RWPE2 (cell line): ENCODE data around the gene TMA7.

Experiments used
- ATAC-seq: fragments of 200-7000 bp; cut with Tn5 transposase; 3 replicates; pipeline ENCODE4 v1.9.1; 2021; ENCODE audit warnings: low read depth
- DNase-seq: peaks from one replicate; pipeline ENCODE4 v3.0.0-alpha.2; 2020; ENCODE audit warnings: low spot score
- H3K27ac ChIP-seq: fragments of 450-650 bp; 2 replicates; pipeline ENCODE4 v1.5.1; 2017; ENCODE audit warnings: mild to moderate bottlenecking; ENCODE audit not compliant: poor library complexity, severe bottlenecking
- H3K27me3 ChIP-seq: fragments of 250-450 bp; sonication (Bioruptor Pico); 2 replicates; pipeline ENCODE4 v1.5.1; 2021; ENCODE audit warnings: mild to moderate bottlenecking, moderate library complexity; ENCODE audit not compliant: insufficient read depth, poor library complexity, severe bottlenecking
- H3K36me3 ChIP-seq: fragments of 250-450 bp; sonication (Bioruptor Pico); 2 replicates; pipeline ENCODE4 v1.5.1; 2020; ENCODE audit warnings: low read depth, mild to moderate bottlenecking, moderate library complexity
- H3K4me1 ChIP-seq: fragments of 250-450 bp; sonication (Bioruptor Pico); 2 replicates; pipeline ENCODE4 v1.5.1; 2021; ENCODE audit warnings: mild to moderate bottlenecking, moderate library complexity; ENCODE audit not compliant: insufficient read depth, poor library complexity, severe bottlenecking
- H3K4me3 ChIP-seq: fragments of 250-450 bp; sonication (Bioruptor Pico); 2 replicates; pipeline ENCODE4 v1.5.1; 2021; ENCODE audit warnings: mild to moderate bottlenecking, moderate library complexity; ENCODE audit not compliant: severe bottlenecking
- H3K9me3 ChIP-seq: fragments of 250-450 bp; sonication (Bioruptor Pico); 2 replicates; pipeline ENCODE4 v1.5.1; 2021; ENCODE audit warnings: mild to moderate bottlenecking, moderate library complexity; ENCODE audit not compliant: severe bottlenecking
- TF ChIP-seq, protein P1 (sequence below): fragments of 450-650 bp; IDR thresholded peaks from one replicate; pipeline ENCODE4 v1.5.1; 2017; ENCODE audit warnings: mild to moderate bottlenecking, moderate library complexity; ENCODE audit not compliant: poor library complexity, severe bottlenecking

The TMA7 gene

DNA sequence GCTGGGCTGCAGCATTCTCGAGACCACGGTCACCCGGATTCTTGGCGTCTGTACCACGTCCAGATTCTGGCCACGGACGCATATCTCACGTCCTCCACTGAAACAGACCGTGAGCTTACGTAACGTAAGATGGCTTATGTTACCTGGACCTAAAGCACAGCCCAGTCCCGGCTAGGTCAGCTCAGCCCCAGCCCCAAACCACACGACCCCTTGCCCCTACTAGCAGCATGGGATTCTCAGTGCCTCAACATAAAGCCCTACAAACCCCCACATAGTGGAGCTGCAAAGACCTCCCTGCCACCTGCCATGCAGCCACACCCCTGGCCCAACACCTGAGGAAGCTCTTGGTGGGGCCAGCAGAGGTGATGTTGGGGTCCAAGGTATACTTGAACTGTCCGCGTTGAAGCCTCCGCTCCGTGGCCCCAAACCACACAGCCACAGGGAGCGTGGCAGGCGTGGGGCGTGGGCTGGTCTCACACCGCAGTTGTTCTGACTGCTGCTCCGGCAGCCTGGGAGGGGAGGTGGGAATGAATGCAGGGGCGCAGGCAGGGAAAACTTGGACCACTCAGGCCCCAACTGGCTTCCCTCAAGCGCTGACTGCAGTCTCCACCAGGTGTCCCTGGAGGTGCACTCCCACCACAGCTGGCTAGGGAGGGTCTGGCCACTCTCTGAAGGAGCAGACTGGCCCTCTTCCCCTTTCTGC lies 24.7 kb upstream of the TMA7 start:
- no peak overlapping the region for H3K27ac ChIP-seq
- H3K36me3 ChIP-seq = peaks cover 93% of the 10 kb centered on the region
- TF ChIP-seq, protein P1, sequence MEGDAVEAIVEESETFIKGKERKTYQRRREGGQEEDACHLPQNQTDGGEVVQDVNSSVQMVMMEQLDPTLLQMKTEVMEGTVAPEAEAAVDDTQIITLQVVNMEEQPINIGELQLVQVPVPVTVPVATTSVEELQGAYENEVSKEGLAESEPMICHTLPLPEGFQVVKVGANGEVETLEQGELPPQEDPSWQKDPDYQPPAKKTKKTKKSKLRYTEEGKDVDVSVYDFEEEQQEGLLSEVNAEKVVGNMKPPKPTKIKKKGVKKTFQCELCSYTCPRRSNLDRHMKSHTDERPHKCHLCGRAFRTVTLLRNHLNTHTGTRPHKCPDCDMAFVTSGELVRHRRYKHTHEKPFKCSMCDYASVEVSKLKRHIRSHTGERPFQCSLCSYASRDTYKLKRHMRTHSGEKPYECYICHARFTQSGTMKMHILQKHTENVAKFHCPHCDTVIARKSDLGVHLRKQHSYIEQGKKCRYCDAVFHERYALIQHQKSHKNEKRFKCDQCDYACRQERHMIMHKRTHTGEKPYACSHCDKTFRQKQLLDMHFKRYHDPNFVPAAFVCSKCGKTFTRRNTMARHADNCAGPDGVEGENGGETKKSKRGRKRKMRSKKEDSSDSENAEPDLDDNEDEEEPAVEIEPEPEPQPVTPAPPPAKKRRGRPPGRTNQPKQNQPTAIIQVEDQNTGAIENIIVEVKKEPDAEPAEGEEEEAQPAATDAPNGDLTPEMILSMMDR = no peak

GRCh38 chr3:48416091-48416505 lies 24.0 kb upstream of the TMA7 start:
- TF ChIP-seq, protein P1 = no peak
- no peaks in the 10 kb centered on the region for H3K4me1 ChIP-seq
- H3K27me3 ChIP-seq = no peaks in the 10 kb centered on the region
- H3K36me3 ChIP-seq = peaks cover 93% of the 10 kb centered on the region
- H3K9me3 ChIP-seq = no peaks in the 10 kb centered on the region
- H3K27ac ChIP-seq = no peak overlapping the region
- ATAC-seq (no peak), DNase-seq (no peak)
- no peak overlapping the region for H3K4me3 ChIP-seq

More for the DNA sequence above, 24.7 kb upstream of the TMA7 start:
- ATAC-seq = no peak
- DNase-seq = no peak
- Histone ChIP-seq H3K4me3 (no peak overlapping the region), H3K9me3 (no peaks in the 10 kb centered on the region), H3K27me3 (no peaks in the 10 kb centered on the region), H3K4me1 (no peaks in the 10 kb centered on the region)

DNA sequence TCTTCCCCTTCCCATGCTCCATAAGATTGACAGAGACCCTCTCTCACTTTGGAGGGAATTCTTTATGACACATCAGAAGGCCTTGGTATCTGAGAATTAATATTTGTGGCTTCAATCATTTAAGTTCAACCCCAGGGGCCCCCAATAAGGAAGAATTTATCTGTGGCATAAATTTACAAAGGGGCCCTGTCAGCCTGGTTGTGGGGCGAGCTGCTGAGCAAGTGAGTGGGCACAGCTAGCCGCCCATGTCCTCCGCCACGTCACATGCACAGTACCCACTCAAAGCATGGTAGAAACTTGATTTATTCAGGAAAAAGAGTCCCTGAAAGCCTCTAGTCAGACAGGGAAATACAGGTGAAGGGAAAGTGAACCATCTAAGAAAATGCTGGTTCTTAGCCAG lies 23.5 kb upstream of the TMA7 start:
- Histone ChIP-seq H3K4me1 (no peaks in the 10 kb centered on the region), H3K27ac (no peak overlapping the region), H3K9me3 (no peaks in the 10 kb centered on the region), H3K27me3 (no peaks in the 10 kb centered on the region), H3K4me3 (no peak overlapping the region), H3K36me3 (peaks cover 93% of the 10 kb centered on the region)
- DNase-seq (no peak), ATAC-seq (no peak)
- TF ChIP-seq, protein P1 = no peak

DNA sequence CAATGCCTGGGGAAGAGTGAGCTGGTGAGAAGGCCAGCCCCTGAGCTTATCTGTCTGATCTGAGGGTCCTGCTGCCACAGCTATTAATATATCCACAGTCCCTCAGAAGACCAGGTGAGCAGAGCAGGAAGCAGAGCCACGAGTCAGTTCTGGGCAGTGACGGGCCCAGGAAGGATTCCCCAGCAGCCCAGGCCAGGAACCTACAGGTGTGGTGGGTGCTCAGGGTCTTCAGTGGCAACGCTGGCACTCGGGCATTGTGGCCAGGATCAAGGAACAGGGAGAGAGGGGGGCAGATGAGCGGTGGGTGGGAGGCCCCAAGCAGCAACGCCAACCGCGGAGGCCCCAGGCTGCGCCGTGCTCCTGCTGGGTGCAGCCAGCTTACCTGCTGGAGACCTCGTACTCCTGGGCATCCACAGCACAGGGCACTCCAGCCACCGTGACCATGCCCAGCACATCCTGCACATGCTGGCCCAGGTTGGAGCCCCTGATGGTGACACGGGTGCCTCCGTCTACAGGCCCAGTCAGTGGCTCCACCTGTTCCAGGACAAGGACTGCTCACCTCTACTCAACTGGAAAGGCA lies 22.4 kb upstream of the TMA7 start:
- Histone ChIP-seq H3K27ac (no peak overlapping the region), H3K36me3 (peaks cover 93% of the 10 kb centered on the region), H3K4me3 (no peak overlapping the region), H3K9me3 (no peaks in the 10 kb centered on the region), H3K27me3 (no peaks in the 10 kb centered on the region), H3K4me1 (no peaks in the 10 kb centered on the region)
- no peak for ATAC-seq
- no peak for DNase-seq
- TF ChIP-seq, protein P1 = no peak

DNA sequence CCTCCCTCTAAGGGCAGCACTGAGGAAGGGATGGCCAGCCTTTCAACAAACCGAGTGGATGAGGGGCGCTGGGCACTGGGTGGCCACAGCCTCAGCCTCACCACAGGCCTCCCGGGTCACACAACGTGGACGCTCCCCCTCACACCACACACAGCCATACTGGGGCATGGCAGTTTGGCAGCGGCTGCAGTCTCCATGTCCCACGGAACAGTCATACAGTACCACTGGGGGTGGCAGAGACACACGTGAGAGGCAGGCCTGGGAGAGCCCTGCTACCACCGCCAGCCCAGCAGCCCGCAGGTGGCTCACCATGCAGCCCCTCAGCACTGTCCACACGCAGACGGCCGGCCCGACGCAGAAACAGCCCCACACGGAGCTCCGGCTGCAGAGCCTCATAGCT lies 21.9 kb upstream of the TMA7 start:
- Histone ChIP-seq H3K27me3 (no peaks in the 10 kb centered on the region), H3K9me3 (no peaks in the 10 kb centered on the region), H3K4me3 (no peak overlapping the region), H3K36me3 (peaks cover 93% of the 10 kb centered on the region), H3K4me1 (no peaks in the 10 kb centered on the region), H3K27ac (no peak overlapping the region)
- no peak for DNase-seq
- no peak for ATAC-seq
- TF ChIP-seq, protein P1 = no peak
